HEK293T (cell line): Measurements from ENCODE around the gene RIMS1.

Source experiments
- ARNT ChIP-seq: fragments of 450-650 bp; IDR thresholded peaks from 2 replicates; pipeline ENCODE4 v1.6.1; 2017; ENCODE audit warnings: mild to moderate bottlenecking
- BHLHE40 ChIP-seq: fragments of 450-650 bp; IDR thresholded peaks from 2 replicates; pipeline ENCODE4 v1.6.1; 2016; ENCODE audit warnings: mild to moderate bottlenecking, moderate library complexity, borderline replicate concordance
- CTBP1 ChIP-seq: fragments of 450-650 bp; IDR thresholded peaks from 2 replicates; pipeline ENCODE4 v1.6.1; 2016; ENCODE audit warnings: borderline replicate concordance
- ELF4 ChIP-seq: fragments of 450-650 bp; IDR thresholded peaks from 2 replicates; pipeline ENCODE4 v1.6.1; 2017; ENCODE audit warnings: antibody characterized with exemption
- FOXA1 ChIP-seq: fragments of 450-650 bp; IDR thresholded peaks from 2 replicates; pipeline ENCODE4 v1.6.1; 2016; ENCODE audit warnings: mild to moderate bottlenecking
- FOXK2 ChIP-seq: fragments of 450-650 bp; IDR thresholded peaks from 2 replicates; pipeline ENCODE4 v1.6.1; 2016; ENCODE audit warnings: mild to moderate bottlenecking
- FOXM1 ChIP-seq: fragments of 450-650 bp; IDR thresholded peaks from 2 replicates; pipeline ENCODE4 v1.6.1; 2017; ENCODE audit warnings: mild to moderate bottlenecking, borderline replicate concordance
- LEF1 ChIP-seq: fragments of 450-650 bp; IDR thresholded peaks from 2 replicates; pipeline ENCODE4 v1.6.1; 2017; ENCODE audit warnings: mild to moderate bottlenecking, borderline replicate concordance
- NFRKB ChIP-seq: fragments of 450-650 bp; IDR thresholded peaks from 2 replicates; pipeline ENCODE4 v1.6.1; 2016; ENCODE audit warnings: mild to moderate bottlenecking, moderate library complexity
- PKNOX1 ChIP-seq: fragments of 450-650 bp; IDR thresholded peaks from 2 replicates; pipeline ENCODE4 v1.6.1; 2016
- SP1 ChIP-seq: fragments of 450-650 bp; IDR thresholded peaks from 2 replicates; pipeline ENCODE4 v1.6.1; 2017
- SUZ12 ChIP-seq: fragments of 450-650 bp; IDR thresholded peaks from 2 replicates; pipeline ENCODE4 v1.6.1; 2016; ENCODE audit warnings: mild to moderate bottlenecking
- TARDBP ChIP-seq: fragments of 450-650 bp; IDR thresholded peaks from 2 replicates; pipeline ENCODE4 v1.6.1; 2016

DNA sequence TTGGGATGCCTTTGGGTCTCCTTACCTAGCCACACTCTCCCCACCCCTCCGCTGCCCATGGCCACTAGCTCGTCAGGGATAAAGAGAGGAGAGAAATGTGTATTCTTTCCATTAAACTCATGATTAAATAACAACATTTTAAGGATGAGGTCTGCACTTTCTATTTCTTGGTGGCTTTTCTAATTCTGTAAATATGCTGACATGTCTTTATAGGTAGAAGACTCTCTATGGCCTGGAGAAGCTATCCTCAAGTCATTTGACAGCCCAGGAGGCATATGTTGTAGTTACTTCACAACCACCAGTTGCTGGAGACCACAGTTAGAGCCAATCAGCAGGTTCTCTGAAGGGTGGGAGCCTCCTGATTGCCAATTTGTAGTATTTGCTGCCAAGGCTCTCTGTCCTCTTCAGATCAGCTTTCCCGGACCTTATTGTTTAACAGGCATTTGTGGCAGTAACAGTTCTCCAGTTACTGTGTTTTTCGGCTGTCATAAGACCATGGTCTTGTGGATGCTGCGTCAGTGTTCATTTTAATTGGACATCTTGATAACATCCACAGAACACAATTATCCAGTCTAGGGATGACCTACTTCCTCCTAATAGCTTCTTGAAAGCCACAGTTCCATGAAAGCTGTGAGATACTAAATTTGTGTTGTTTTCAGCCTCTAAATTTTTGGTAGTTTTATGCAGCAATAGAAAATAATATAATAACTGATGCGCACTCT lies 530.6 kb downstream of the RIMS1 start:
- TF ChIP-seq SP1 (no peak), PKNOX1 (no peak), SUZ12 (no peak), BHLHE40 (no peak), FOXK2 (no peak), LEF1 (no peak), ARNT (no peak), FOXA1 (no peak), CTBP1 (no peak), TARDBP (no peak), FOXM1 (no peak), ELF4 (no peak), NFRKB (no peak)
